ENCODE data around the gene MAPK8IP2. TPM values are rescaled to one million over a fixed set of nuclear protein-coding genes. Genes with fewer than 3 reads are reported as not detected.
A peak's percentile ranks its signal among the peaks of the same experiment; 100 is the strongest.

MAPK8IP2 gene
- total RNA-seq, 1 donor = 0.36 TPM

DNA sequence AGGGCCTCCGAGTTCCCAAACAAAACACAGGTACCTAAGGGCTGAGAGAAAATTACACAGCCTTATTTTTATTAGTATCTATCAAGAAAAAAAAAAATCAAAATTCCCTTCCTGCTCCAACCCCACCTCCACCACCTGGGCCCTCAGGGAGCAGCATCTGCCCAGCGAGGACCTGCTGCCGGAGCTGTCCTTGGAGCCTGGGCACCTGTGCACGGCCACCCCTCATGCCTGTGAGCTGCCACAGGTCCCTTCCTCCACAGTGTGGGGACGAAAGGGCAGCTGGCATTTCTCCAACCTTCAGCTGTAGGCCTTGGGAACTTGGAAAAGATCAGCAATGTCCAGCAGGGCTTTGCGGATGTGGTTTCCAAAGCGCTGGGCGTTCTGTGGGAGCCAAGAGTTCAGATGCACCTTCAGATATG lies 31.5 kb upstream of the MAPK8IP2 start:
- DNase-seq (ENCODE audit: insufficient read length, low spot score, missing footprints) = no peak
- H3K9me3 ChIP-seq (ENCODE audit: low read depth, low read length) = no peaks in the 10 kb centered on the region
- no peaks in the 10 kb centered on the region for H3K4me1 ChIP-seq (ENCODE audit: insufficient read depth, low read length)
- no peaks in the 10 kb centered on the region for H4K20me1 ChIP-seq (ENCODE audit: insufficient read depth, low read length)
- TF ChIP-seq, protein P1, sequence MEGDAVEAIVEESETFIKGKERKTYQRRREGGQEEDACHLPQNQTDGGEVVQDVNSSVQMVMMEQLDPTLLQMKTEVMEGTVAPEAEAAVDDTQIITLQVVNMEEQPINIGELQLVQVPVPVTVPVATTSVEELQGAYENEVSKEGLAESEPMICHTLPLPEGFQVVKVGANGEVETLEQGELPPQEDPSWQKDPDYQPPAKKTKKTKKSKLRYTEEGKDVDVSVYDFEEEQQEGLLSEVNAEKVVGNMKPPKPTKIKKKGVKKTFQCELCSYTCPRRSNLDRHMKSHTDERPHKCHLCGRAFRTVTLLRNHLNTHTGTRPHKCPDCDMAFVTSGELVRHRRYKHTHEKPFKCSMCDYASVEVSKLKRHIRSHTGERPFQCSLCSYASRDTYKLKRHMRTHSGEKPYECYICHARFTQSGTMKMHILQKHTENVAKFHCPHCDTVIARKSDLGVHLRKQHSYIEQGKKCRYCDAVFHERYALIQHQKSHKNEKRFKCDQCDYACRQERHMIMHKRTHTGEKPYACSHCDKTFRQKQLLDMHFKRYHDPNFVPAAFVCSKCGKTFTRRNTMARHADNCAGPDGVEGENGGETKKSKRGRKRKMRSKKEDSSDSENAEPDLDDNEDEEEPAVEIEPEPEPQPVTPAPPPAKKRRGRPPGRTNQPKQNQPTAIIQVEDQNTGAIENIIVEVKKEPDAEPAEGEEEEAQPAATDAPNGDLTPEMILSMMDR (IDR thresholded peaks at IDR 0.05; ENCODE audit: extremely low read depth, low read depth, low read length) = no peak
- H3K27me3 ChIP-seq (ENCODE audit: insufficient read depth, low read length) = peaks cover 9% of the 10 kb centered on the region
- H3K27ac ChIP-seq (ENCODE audit: low read depth, low read length) = no peak overlapping the region
- H2AFZ ChIP-seq (ENCODE audit: low read length) = no peak overlapping the region
- no peak overlapping the region for H3K4me2 ChIP-seq (ENCODE audit: insufficient read depth, low read length)
- no peak overlapping the region for H3K4me3 ChIP-seq (ENCODE audit: insufficient read depth, low read length)
- no peaks in the 10 kb centered on the region for H3K36me3 ChIP-seq (ENCODE audit: insufficient read depth, low read length)
- H3K79me2 ChIP-seq (ENCODE audit: insufficient read depth, low read length) = no peaks in the 10 kb centered on the region

DNA sequence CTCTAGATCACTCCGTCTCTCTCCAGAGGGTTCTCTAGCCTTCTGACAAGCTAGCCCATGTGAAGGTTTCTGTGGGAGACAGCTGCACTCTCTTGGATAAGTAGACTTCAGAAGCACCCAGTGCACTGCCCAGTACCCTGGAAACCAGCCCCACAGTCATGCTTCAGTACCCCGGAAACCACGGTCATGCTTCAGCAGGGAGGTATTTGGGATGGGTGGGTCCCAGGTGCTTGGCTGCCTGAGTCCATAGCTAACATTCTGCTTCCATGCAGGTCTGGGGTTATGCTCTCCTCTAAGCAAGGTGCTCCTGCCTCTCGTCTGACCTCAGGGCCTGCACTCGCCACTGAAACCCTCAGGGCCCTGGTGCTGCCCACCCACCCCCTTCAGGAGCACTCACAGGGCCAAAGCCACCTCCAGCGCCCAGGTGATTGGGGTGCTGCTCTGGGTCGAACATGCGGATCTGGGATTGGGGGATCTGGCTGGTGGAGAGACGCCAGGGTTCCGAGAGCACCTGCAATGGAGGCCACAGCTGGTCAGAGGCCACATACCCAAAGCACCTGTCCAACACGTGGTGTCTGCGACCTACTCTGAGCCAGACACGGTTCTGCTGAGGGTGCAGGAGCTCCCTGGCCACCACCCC lies 30.6 kb upstream of the MAPK8IP2 start:
- Histone ChIP-seq H3K4me3 (ENCODE audit: insufficient read depth, low read length) (no peak overlapping the region), H3K4me1 (ENCODE audit: insufficient read depth, low read length) (no peaks in the 10 kb centered on the region), H3K4me2 (ENCODE audit: insufficient read depth, low read length) (no peak overlapping the region), H3K9me3 (ENCODE audit: low read depth, low read length) (no peaks in the 10 kb centered on the region), H3K27ac (ENCODE audit: low read depth, low read length) (no peak overlapping the region), H3K27me3 (ENCODE audit: insufficient read depth, low read length) (peaks cover 3% of the 10 kb centered on the region), H4K20me1 (ENCODE audit: insufficient read depth, low read length) (no peaks in the 10 kb centered on the region), H3K79me2 (ENCODE audit: insufficient read depth, low read length) (no peaks in the 10 kb centered on the region), H3K36me3 (ENCODE audit: insufficient read depth, low read length) (no peaks in the 10 kb centered on the region), H2AFZ (ENCODE audit: low read length) (no peak overlapping the region)
- TF ChIP-seq, protein P1 (IDR thresholded peaks at IDR 0.05; ENCODE audit: extremely low read depth, low read depth, low read length) = no peak
- peak; percentile 58 for DNase-seq (ENCODE audit: insufficient read length, low spot score, missing footprints)

DNA sequence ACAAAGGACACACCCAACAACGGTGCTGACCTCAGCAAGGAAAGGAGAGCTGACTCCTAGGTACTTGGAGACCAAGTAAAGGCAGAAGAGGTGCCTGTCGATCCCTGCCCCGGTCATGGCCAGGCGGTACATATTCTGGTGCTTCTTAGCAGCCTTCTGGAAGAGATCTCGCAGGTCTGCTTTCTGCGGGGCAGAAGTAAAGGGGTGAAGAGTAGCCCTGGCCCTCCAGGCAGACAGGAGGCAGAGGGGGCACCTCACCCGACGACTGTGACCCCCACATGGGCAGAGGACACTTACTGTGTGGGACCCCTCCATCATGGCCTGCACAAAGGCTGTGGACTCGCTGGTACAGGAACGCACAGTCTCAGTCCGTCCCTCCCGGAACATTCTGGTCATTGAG lies 29.7 kb upstream of the MAPK8IP2 start:
- no peaks in the 10 kb centered on the region for H4K20me1 ChIP-seq (ENCODE audit: insufficient read depth, low read length)
- H3K4me3 ChIP-seq (ENCODE audit: insufficient read depth, low read length) = no peak overlapping the region
- no peak overlapping the region for H3K4me2 ChIP-seq (ENCODE audit: insufficient read depth, low read length)
- no peak overlapping the region for H3K27ac ChIP-seq (ENCODE audit: low read depth, low read length)
- no peaks in the 10 kb centered on the region for H3K9me3 ChIP-seq (ENCODE audit: low read depth, low read length)
- H3K27me3 ChIP-seq (ENCODE audit: insufficient read depth, low read length) = no peaks in the 10 kb centered on the region
- H3K36me3 ChIP-seq (ENCODE audit: insufficient read depth, low read length) = no peaks in the 10 kb centered on the region
- DNase-seq (ENCODE audit: insufficient read length, low spot score, missing footprints) = peak; percentile 65
- TF ChIP-seq, protein P1 (IDR thresholded peaks at IDR 0.05; ENCODE audit: extremely low read depth, low read depth, low read length) = no peak
- no peaks in the 10 kb centered on the region for H3K79me2 ChIP-seq (ENCODE audit: insufficient read depth, low read length)
- H2AFZ ChIP-seq (ENCODE audit: low read length) = no peak overlapping the region
- H3K4me1 ChIP-seq (ENCODE audit: insufficient read depth, low read length) = no peaks in the 10 kb centered on the region

DNA sequence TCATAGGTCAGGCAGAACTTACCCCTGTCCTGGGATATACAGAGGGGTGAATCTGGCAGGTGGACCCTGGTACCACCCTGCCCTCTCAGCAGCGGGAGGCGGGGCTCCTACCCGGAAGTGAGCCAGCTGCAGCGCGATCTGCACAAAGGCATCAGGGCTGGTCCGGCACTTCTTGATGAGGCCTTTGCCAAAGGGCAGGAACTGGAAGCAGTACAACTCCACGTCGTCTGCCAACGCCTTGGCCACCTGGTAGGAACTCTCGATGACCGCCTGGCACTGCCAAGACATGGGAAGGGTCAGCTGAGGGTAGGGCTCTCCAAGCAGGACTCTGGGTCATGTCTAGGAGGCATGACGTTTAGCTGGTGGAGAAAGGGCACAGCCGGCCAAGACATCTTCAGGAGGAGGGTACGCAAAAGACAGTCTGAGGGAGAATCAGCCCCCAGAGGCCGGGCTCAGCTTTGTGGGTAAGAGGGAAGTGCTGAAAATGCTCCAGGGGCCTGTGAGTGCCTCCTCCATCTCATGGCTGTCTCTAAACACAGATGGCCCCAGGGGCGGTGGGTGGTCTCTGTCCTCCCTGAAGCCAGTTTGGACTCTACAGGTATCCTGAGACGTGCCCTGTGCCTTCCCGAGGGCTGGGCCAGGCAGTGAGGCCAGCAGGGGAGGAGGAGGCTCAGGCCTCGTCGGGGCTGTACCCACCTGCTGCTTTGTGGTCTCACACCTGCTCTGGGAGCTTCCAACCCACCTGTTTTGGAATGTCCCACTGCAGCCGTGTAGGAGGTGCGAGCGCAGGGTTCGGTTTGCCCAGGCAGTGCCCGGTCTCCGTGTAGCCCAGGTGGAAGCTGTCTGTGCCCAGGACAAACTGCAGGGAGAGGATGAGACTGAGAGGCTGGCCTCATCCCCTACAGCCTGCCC lies 29.1 kb upstream of the MAPK8IP2 start:
- TF ChIP-seq, protein P1 (IDR thresholded peaks at IDR 0.05; ENCODE audit: extremely low read depth, low read depth, low read length) = no peak
- Histone ChIP-seq H3K4me3 (ENCODE audit: insufficient read depth, low read length) (no peak overlapping the region), H3K27me3 (ENCODE audit: insufficient read depth, low read length) (no peaks in the 10 kb centered on the region), H3K4me1 (ENCODE audit: insufficient read depth, low read length) (no peaks in the 10 kb centered on the region), H2AFZ (ENCODE audit: low read length) (no peak overlapping the region), H4K20me1 (ENCODE audit: insufficient read depth, low read length) (no peaks in the 10 kb centered on the region), H3K27ac (ENCODE audit: low read depth, low read length) (no peak overlapping the region), H3K79me2 (ENCODE audit: insufficient read depth, low read length) (no peaks in the 10 kb centered on the region), H3K9me3 (ENCODE audit: low read depth, low read length) (no peaks in the 10 kb centered on the region), H3K4me2 (ENCODE audit: insufficient read depth, low read length) (no peak overlapping the region), H3K36me3 (ENCODE audit: insufficient read depth, low read length) (no peaks in the 10 kb centered on the region)
- peak; percentile 73 for DNase-seq (ENCODE audit: insufficient read length, low spot score, missing footprints)
